ENCODE data around the gene HTRA3. TPM values are rescaled to one million over a fixed set of nuclear protein-coding genes. Genes with fewer than 3 reads are reported as not detected.

The HTRA3 gene
- total RNA-seq, 1 experiment from 2014 or later = 2.8 TPM

GRCh38 chr4:8322794-8323704, 53.5 kb downstream of the HTRA3 start:
- H3K4me1 ChIP-seq (ENCODE audit: insufficient read depth, low read length) = peaks cover 6% of the 10 kb centered on the region; the same call in 1 of the 2 replicates
- no peak overlapping the region for H3K4me3 ChIP-seq (ENCODE audit: low read length)
- H3K9me3 ChIP-seq (ENCODE audit: low read length) = no peaks in the 10 kb centered on the region
- BruUV-seq (replicated peaks) = no TSS peak
- DNase-seq = no peak
- H3K36me3 ChIP-seq (ENCODE audit: low read depth, low read length) = no peaks in the 10 kb centered on the region
- H4K20me1 ChIP-seq (ENCODE audit: low read length) = no peaks in the 10 kb centered on the region
- H3K9me2 ChIP-seq (replicated peaks; ENCODE audit: low read length) = no peaks in the 10 kb centered on the region
- H3K27me3 ChIP-seq (ENCODE audit: low read length) = no peaks in the 10 kb centered on the region
- H3K79me2 ChIP-seq (ENCODE audit: low read length) = no peaks in the 10 kb centered on the region
- TF ChIP-seq EZH2phosphoT487 (IDR thresholded peaks at IDR 0.05; ENCODE audit: borderline replicate concordance, low read length) (no peak), EZH2 (IDR thresholded peaks at IDR 0.05; ENCODE audit: low read length, unreplicated experiment) (no peak), CTCF (conservative IDR thresholded peaks at IDR 0.05; ENCODE audit: low read depth, low read length) (no peak)
- intact Hi-C loops (cut with micrococcal nuclease) = no loop called here
- ChIA-PET POLR2A (ENCODE audit: unreplicated experiment) (no interaction called here), CTCF (no interaction called here)
- H3K9ac ChIP-seq (ENCODE audit: low read length) = no peak overlapping the region
- H3F3A ChIP-seq (ENCODE audit: low read length, unreplicated experiment) = no peaks in the 10 kb centered on the region
- no peak overlapping the region for H2AFZ ChIP-seq (ENCODE audit: low read length)
- no peak for ATAC-seq
- H3K4me2 ChIP-seq (ENCODE audit: low read length) = no peak overlapping the region
- no peak overlapping the region for H3K27ac ChIP-seq (ENCODE audit: low read length)

GRCh38 chr4:8323947-8324555, 54.5 kb downstream of the HTRA3 start:
- Histone ChIP-seq H3K9ac (ENCODE audit: low read length) (no peak overlapping the region), H3K4me2 (ENCODE audit: low read length) (no peak overlapping the region), H3K36me3 (ENCODE audit: low read depth, low read length) (no peaks in the 10 kb centered on the region), H3K9me3 (ENCODE audit: low read length) (no peaks in the 10 kb centered on the region), H3K79me2 (ENCODE audit: low read length) (no peaks in the 10 kb centered on the region), H3K4me1 (ENCODE audit: insufficient read depth, low read length) (peaks cover 6% of the 10 kb centered on the region; the same call in 1 of the 2 replicates), H2AFZ (ENCODE audit: low read length) (no peak overlapping the region), H4K20me1 (ENCODE audit: low read length) (no peaks in the 10 kb centered on the region), H3K9me2 (replicated peaks; ENCODE audit: low read length) (no peaks in the 10 kb centered on the region), H3K27ac (ENCODE audit: low read length) (no peak overlapping the region), H3K27me3 (ENCODE audit: low read length) (no peaks in the 10 kb centered on the region), H3F3A (ENCODE audit: low read length, unreplicated experiment) (no peaks in the 10 kb centered on the region), H3K4me3 (ENCODE audit: low read length) (no peak overlapping the region)
- ChIA-PET POLR2A (ENCODE audit: unreplicated experiment) (no interaction called here), CTCF (no interaction called here)
- intact Hi-C loops (cut with micrococcal nuclease) = no loop called here
- no peak for ATAC-seq
- no peak for DNase-seq
- TF ChIP-seq EZH2phosphoT487 (IDR thresholded peaks at IDR 0.05; ENCODE audit: borderline replicate concordance, low read length) = no peak
- TF ChIP-seq EZH2 (IDR thresholded peaks at IDR 0.05; ENCODE audit: low read length, unreplicated experiment) = no peak
- no peak for TF ChIP-seq CTCF (conservative IDR thresholded peaks at IDR 0.05; ENCODE audit: low read depth, low read length)
- no TSS peak for BruUV-seq (replicated peaks)
